Activated CD8-positive, alpha-beta T cell treated with anti-CD3 and anti-CD28 coated beads for 36 hours (primary cell): ENCODE data around the gene PDCL3. TPM values are rescaled to one million over a fixed set of nuclear protein-coding genes. Genes with fewer than 3 reads are reported as not detected.

ENCODE experiments used
- ATAC-seq: fragments of 200-7000 bp; cut with Tn5 transposase; one replicate; pipeline ENCODE4 v1.10.0; 2021; ENCODE audit warnings: mild to moderate bottlenecking, moderate library complexity
- CTCF ChIA-PET: fragments of 350-600 bp; sonication (Branson Sonifier 250); formaldehyde crosslinking; loops from one replicate; lab custom pipeline; 2021; ENCODE audit warnings: antibody characterized with exemption; lab: Charles Lee
- POLR2A ChIA-PET: fragments of 350-600 bp; sonication (Branson Sonifier 250); formaldehyde crosslinking; loops from one replicate; lab custom pipeline; 2021; ENCODE audit warnings: antibody characterized with exemption; lab: Charles Lee
- DNase-seq: peaks from one replicate; pipeline ENCODE4 v3.0.0-alpha.2; 2020
- H3K27ac Mint-ChIP-seq: one replicate; pipeline ENCODE4 v1.8.0; 2021; ENCODE audit warnings: mild to moderate bottlenecking, mixed read lengths
- H3K27me3 Mint-ChIP-seq: one replicate; pipeline ENCODE4 v1.8.0; 2021; ENCODE audit warnings: mixed read lengths
- H3K36me3 Mint-ChIP-seq: one replicate; pipeline ENCODE4 v1.8.0; 2021; ENCODE audit warnings: low read depth, mixed read lengths
- H3K4me1 Mint-ChIP-seq: one replicate; pipeline ENCODE4 v1.8.0; 2021; ENCODE audit warnings: low read depth, mixed read lengths
- H3K4me3 Mint-ChIP-seq: one replicate; pipeline ENCODE4 v1.8.0; 2021; ENCODE audit warnings: mild to moderate bottlenecking, moderate library complexity, mixed read lengths
- H3K9me3 Mint-ChIP-seq: one replicate; pipeline ENCODE4 v1.8.0; 2021; ENCODE audit warnings: mixed read lengths
- intact Hi-C: fragments of 100-400 bp; cut with micrococcal nuclease; formaldehyde crosslinking; loops from one replicate; pipeline ENCODE4 v1.10.0; 2022
- total RNA-seq, 2 experiments: library from RNA; stranded (reverse); gene quantifications; one replicate each; pipeline ENCODE4 v1.2.3, GENCODE V29; 2021
- TF ChIP-seq, protein P1 (sequence below): fragments of 200-600 bp; IDR thresholded peaks from one replicate; pipeline ENCODE4 v1.8.0; 2022; ENCODE audit warnings: antibody characterized with exemption, mild to moderate bottlenecking

Gene PDCL3
- total RNA-seq, 2 experiments from 2014 or later: 31.9 to 35.7 TPM

DNA sequence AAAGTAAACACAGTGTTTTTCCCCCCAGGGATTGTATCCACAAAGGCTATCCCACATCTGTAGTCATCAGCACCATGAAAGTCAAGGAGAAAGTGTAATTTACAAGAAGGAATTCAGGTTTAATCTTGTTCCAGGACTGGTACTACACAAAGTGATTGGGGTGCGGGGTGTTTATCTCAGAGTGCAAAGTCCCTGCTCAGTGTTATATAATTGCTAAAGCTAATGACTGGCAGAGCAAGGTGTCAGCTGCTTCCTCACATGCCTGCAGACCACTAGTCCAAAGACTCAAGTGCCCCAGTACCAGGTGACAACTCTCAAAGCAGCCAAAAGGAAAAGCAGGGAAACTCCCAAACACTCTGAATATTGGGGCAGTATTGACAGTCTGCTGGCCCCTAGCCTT is 40.4 kb upstream of the PDCL3 start:
- DNase-seq: no peak
- no peak for ATAC-seq
- Mint-ChIP-seq H3K27me3 (peaks cover 2% of the 10 kb centered on the region), H3K27ac (no peak overlapping the region), H3K4me3 (no peak overlapping the region), H3K4me1 (no peaks in the 10 kb centered on the region), H3K36me3 (no peaks in the 10 kb centered on the region), H3K9me3 (peaks cover 1% of the 10 kb centered on the region)
- intact Hi-C loops: no loop called here
- ChIA-PET CTCF (no interaction called here), POLR2A (no interaction called here)
- TF ChIP-seq, protein P1, sequence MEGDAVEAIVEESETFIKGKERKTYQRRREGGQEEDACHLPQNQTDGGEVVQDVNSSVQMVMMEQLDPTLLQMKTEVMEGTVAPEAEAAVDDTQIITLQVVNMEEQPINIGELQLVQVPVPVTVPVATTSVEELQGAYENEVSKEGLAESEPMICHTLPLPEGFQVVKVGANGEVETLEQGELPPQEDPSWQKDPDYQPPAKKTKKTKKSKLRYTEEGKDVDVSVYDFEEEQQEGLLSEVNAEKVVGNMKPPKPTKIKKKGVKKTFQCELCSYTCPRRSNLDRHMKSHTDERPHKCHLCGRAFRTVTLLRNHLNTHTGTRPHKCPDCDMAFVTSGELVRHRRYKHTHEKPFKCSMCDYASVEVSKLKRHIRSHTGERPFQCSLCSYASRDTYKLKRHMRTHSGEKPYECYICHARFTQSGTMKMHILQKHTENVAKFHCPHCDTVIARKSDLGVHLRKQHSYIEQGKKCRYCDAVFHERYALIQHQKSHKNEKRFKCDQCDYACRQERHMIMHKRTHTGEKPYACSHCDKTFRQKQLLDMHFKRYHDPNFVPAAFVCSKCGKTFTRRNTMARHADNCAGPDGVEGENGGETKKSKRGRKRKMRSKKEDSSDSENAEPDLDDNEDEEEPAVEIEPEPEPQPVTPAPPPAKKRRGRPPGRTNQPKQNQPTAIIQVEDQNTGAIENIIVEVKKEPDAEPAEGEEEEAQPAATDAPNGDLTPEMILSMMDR: no peak

DNA sequence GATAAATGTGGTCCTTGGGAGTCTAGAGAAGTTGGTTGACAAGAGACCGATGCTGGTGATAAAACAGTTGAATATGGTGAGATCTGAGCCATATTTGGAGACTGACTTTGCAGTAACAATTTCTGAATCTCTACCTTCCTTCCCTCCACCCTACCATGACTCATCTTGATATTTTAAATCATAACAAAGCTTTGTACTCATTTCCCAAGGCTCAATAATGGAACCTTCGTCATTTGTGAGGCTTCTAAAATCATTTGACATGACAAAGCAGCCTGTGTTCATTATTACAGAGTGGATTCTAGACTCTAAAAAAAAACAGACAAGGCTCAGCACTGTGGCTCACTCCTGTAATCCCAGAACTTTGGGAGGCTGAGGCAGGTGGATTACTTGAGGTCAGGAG is 38.5 kb upstream of the PDCL3 start:
- H3K36me3 Mint-ChIP-seq: no peaks in the 10 kb centered on the region
- H3K27ac Mint-ChIP-seq: no peak overlapping the region
- ChIA-PET POLR2A (no interaction called here), CTCF (no interaction called here)
- peaks cover 1% of the 10 kb centered on the region for H3K9me3 Mint-ChIP-seq
- no peak overlapping the region for H3K4me3 Mint-ChIP-seq
- intact Hi-C loops: no loop called here
- TF ChIP-seq, protein P1: no peak
- DNase-seq: no peak
- no peaks in the 10 kb centered on the region for H3K4me1 Mint-ChIP-seq
- ATAC-seq: no peak
- H3K27me3 Mint-ChIP-seq: peaks cover 4% of the 10 kb centered on the region

DNA sequence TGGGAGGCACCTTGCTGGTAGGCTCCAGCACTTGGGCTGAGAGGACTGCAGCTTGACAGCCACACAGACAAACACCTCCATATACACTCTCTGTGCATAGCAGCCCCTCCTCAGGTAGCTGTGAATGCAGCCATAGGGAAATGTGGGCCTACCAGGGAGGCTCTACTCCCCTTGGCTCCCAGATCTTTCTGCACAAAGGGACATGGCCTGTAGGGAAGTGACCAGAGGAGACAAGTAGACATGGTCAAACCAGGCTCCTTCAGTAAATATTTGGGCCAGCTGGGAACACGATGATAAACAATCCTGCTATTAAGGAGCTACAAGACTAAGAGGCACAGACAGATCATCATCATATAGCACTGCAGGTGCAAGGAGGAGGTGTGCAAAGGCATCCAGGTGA is 35.9 kb upstream of the PDCL3 start:
- TF ChIP-seq, protein P1: no peak
- Mint-ChIP-seq H3K4me1 (no peaks in the 10 kb centered on the region), H3K27ac (no peak overlapping the region), H3K27me3 (peaks cover 4% of the 10 kb centered on the region), H3K36me3 (no peaks in the 10 kb centered on the region), H3K9me3 (no peaks in the 10 kb centered on the region), H3K4me3 (no peak overlapping the region)
- ChIA-PET POLR2A (no interaction called here), CTCF (no interaction called here)
- DNase-seq: no peak
- ATAC-seq: no peak
- intact Hi-C loops: no loop called here

DNA sequence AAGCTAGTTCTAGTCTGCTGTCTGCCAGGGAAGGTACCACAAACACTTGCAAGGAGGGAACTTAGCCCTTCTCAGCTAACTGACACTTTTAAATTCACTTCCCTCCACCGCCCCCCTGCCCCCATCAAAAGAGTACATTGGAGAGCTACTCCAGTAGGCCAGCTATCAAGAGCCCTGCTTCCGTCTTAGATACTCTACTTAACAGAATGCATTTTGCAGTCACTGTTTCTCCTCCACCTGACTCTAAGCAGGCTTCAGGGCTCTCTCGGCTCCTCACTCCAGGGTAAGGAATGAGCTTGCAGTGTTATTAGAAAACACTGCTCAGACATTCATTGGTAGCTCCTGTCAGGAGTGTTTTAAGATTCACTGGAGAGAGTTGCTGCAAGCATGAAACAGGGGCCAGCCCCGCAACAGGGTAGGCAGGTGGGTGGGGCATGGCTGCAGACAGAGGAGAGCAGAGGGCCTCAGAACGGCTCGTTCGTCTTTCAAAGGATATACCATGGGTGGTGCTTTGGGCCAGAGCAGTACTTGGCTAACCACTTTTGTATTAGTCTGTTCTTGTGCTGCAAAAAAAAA is 35.3 kb upstream of the PDCL3 start:
- no peak overlapping the region for H3K27ac Mint-ChIP-seq
- no peak for DNase-seq
- no peaks in the 10 kb centered on the region for H3K4me1 Mint-ChIP-seq
- TF ChIP-seq, protein P1: no peak
- peaks cover 4% of the 10 kb centered on the region for H3K27me3 Mint-ChIP-seq
- intact Hi-C loops: no loop called here
- CTCF ChIA-PET: no interaction called here
- H3K36me3 Mint-ChIP-seq: no peaks in the 10 kb centered on the region
- H3K4me3 Mint-ChIP-seq: no peak overlapping the region
- no peaks in the 10 kb centered on the region for H3K9me3 Mint-ChIP-seq
- POLR2A ChIA-PET: interaction anchor here (0.6 kb wide), 1 partner anchor 699 kb away, joined by 3 read pairs; no protein-coding TSS in a partner anchor
- ATAC-seq: no peak

DNA sequence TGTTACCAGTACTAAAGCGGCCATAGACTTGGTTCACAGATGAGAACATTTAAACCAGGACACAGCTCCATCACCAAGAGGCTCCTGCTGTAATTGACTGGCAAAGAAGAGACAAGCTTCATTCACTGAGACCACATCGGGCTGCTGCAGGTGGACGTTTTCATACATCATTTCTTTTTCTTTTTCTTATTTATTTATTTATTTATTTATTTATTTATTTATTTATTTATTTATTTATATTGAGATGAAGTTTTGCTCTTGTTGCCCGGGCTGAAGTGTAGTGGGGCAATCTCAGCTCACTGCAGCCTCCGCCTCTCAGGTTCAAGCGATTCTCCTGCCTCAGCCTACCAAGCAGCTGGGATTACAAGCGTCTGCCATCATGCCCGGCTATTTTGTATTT is 33.6 kb upstream of the PDCL3 start:
- Mint-ChIP-seq H3K9me3 (no peaks in the 10 kb centered on the region), H3K27ac (no peak overlapping the region), H3K36me3 (no peaks in the 10 kb centered on the region), H3K4me3 (no peak overlapping the region), H3K27me3 (peaks cover 4% of the 10 kb centered on the region), H3K4me1 (no peaks in the 10 kb centered on the region)
- TF ChIP-seq, protein P1: no peak
- ChIA-PET CTCF (interaction anchor here (1.5 kb wide), 1 partner anchor 148 kb away, joined by 4 read pairs; no protein-coding TSS in a partner anchor), POLR2A (interaction anchor here (1.2 kb wide), 1 partner anchor 18 kb away, joined by 3 read pairs; no protein-coding TSS in a partner anchor)
- DNase-seq: no peak
- intact Hi-C loops: no loop called here
- no peak for ATAC-seq
